GM21576 (cell line): ENCODE results near the gene FCHO1.

Source experiments
- ATAC-seq: cut with Tn5 transposase; IDR thresholded peaks from one replicate; pipeline ENCODE4 v1.9.1; 2021; ENCODE audit warnings: mild to moderate bottlenecking, moderate library complexity; ENCODE audit not compliant: unreplicated experiment

Gene FCHO1

GRCh38 chr19:17751103-17751911 is at the start of gene FCHO1:
TSS of gene FCHO1 (plus strand) at chr19:17751477. CDS start at chr19:17755165, 3,688 bp downstream.
- ATAC-seq, result no peak

DNA sequence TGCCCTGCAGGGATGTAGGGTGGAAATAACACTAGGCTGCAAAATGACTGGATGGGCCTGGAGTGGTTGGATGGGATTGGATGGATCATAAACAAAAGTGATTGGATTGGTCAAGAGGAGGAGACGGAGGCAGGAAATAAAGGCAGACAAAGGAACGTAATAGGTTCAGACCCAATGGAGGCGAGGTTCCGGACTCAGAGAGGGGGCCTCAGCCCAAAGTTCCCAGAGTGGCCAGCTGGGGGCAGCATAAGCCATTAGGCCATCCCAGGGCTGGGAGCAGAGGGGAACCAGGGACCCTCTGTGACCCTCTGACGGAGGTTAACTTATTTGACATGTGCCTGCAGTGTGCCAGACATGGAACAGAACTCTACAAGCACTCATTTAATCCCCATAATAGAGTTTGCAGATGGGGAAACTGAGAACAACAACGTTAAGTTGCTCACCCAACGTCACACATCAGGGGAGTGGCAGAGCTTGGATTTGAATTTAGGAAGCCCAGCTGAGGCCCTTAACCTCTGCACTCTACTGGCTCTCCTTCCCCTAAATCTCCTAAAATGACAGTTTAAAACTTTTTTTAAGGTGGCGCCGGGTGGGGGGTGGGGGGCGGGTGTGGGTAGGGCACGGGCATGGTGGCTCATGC is 47.3 kb upstream of the FCHO1 start:
- no peak for ATAC-seq

DNA sequence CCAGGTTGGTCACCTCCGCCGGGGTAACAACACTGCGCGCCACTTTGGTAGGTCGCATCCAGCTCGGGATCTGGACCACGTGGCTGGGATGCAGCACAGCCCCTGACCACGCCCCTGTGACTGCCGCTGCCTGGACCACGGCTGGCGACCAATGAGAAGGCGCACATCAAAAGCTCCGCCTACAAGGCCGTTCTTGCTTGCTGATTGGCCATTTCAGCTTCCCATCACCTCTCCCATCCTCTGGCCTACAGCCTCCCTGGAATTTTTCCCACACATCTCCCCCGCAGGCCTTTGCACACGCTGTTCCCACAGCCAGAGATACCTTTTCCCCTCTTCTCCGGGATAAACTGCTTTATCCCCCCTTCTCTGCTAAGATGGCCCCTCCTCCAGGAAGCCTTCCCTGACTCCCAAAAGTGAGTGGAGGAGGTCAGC is 44.5 kb upstream of the FCHO1 start:
- no peak for ATAC-seq

DNA sequence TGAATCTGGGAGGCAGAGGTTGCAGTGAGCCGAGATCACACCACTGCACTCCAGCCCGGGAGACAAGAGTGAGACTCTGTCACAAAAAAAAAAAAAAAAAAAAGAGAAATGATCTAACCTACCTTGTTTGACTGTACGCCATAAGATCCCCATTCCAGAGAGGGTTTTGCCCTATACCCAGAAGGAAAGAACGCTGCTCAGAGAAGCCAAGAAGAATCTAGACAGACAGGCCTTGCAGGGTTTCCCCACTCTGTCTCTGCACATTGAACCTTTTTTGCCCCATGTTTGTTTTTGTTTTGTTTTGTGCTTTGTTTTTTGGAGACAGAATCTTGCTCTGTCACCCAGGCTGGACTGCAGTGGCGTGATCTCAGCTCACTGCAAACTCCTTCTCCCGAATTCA is 39.4 kb upstream of the FCHO1 start:
- ATAC-seq, result no peak

GRCh38 chr19:17716309-17716929 is 34.9 kb upstream of the FCHO1 start:
- no peak for ATAC-seq

DNA sequence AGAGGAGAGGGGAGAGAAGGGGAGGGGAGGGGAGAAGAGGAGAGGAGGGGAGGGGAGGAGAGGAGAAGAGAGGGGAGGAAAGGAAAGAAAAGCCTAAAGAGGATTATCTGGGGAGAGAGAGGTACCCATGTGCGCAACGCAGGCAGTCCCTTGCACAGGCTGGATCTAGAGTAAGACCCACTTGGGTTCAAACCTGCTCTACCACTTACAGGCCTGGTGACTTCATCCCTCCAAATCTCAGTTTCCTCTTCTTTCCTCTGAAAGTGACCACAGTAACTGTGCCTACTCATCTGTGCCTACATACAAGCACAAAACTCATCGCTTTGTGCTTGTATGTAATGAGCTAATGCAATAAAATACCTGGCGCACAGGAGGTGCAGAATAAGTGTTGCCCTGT is 32.7 kb upstream of the FCHO1 start:
- no peak for ATAC-seq

- ATAC-seq, result peak; percentile 60
Measured at GRCh38 chr19:17718947-17719711, 32.1 kb upstream of the FCHO1 start, which contains the start of gene MAP1S. TSS of gene MAP1S (plus strand) at chr19:17719480. CDS start at chr19:17719503, 23 bp downstream.

- no peak for ATAC-seq
Measured at GRCh38 chr19:17719730-17720400, 31.4 kb upstream of the FCHO1 start.

GRCh38 chr19:17720440-17720839 is 30.8 kb upstream of the FCHO1 start:
- ATAC-seq, result no peak

DNA sequence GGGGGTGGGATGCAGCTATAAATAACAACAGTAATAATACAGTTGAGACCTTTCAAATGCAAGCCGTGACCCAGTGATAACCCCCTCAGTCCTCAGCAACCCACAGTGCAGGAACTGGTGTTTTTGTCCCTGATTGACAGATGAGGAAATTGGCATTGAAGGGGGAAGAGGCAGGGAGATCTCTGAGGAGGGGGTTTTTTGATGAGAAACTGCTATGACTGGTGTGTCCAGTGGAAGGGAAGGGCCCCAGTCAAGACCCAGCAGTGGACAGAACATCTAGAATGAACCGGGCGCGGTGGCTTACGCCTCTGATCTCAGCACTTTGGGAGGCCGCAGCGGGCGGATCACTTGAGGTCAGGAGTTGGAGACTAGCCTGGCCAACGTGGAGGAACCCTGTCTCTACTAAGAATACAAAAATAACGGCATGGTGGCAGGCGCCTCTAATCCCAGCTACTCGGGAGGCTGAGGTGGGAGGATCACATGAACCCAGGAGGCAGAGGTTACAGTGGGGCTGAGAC is 30.1 kb upstream of the FCHO1 start:
- ATAC-seq, result no peak

DNA sequence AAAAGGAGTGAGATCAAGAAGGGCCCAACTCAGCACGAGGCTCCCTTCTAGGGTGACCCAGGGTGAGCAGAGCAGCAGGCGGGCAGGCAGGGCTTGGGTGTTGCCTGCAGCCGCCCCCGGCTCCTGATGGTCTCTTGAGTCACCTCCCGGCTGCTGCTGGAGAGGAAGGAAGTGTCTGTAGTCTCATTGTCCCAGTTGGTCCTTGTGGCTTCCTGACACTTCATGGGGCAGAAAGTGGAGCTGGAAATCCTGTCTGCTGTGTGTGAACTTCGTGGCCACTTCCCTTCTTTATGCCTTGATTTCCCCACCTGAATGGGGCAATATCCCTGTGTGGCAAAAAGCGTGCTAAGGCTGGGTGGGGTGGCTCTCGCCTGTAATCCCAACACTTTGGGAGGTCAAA is 29.5 kb upstream of the FCHO1 start:
- no peak for ATAC-seq

- ATAC-seq, result no peak
Measured at GRCh38 chr19:17722655-17723240, 28.5 kb upstream of the FCHO1 start.

DNA sequence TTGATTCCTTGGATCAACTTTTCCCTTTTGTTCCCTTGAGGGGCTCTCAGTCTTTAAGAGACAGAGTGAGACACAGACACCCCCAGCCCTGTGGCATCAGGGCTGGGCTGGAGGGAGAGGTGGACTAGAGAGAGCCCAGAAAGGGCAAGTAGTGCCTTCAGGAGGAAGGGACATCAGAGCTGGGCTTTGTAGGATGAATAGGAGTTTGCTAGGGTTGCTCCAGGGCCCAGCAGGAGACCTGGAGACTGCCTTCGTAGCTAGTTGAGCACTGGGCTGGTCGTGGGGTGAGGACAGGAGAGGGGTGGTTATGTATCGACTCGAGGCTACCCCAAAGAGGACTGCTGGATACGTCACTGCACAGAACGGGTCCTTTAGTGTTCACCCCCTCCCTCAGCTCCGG is 26.6 kb upstream of the FCHO1 start:
- ATAC-seq, result no peak

- ATAC-seq, result no peak
Measured at GRCh38 chr19:17725422-17726078, 25.7 kb upstream of the FCHO1 start.

DNA sequence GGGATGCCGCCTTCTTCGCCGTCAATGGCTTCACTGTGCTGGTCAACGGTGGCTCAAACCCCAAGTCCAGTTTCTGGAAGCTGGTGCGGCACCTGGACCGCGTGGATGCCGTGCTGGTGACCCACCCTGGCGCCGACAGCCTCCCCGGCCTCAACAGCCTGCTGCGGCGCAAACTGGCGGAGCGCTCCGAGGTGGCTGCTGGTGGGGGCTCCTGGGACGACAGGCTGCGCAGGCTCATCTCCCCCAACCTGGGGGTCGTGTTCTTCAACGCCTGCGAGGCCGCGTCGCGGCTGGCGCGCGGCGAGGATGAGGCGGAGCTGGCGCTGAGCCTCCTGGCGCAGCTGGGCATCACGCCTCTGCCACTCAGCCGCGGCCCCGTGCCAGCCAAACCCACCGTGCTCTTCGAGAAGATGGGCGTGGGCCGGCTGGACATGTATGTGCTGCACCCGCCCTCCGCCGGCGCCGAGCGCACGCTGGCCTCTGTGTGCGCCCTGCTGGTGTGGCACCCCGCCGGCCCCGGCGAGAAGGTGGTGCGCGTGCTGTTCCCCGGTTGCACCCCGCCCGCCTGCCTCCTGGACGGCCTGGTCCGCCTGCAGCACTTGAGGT is 25.0 kb upstream of the FCHO1 start:
- no peak for ATAC-seq

GRCh38 chr19:17726964-17727773 is 24.1 kb upstream of the FCHO1 start:
- ATAC-seq, result no peak

DNA sequence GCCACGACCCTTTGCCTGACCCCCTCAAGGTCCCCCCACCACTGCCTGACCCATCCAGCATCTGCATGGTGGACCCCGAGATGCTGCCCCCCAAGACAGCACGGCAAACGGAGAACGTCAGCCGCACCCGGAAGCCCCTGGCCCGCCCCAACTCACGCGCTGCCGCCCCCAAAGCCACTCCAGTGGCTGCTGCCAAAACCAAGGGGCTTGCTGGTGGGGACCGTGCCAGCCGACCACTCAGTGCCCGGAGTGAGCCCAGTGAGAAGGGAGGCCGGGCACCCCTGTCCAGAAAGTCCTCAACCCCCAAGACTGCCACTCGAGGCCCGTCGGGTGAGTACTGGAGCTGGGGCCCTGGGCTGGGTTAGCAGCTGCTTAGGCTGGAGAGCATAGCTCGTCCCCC is 23.4 kb upstream of the FCHO1 start:
- no peak for ATAC-seq

DNA sequence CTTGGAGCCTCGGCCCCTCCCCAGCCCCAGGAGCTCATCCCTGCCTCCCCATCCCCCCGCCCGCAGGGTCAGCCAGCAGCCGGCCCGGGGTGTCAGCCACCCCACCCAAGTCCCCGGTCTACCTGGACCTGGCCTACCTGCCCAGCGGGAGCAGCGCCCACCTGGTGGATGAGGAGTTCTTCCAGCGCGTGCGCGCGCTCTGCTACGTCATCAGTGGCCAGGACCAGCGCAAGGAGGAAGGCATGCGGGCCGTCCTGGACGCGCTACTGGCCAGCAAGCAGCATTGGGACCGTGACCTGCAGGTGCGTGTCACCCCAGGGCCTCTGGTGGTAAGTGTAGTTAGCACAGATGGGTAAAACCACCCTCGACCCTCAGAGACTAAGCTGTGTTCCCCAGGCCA is 18.1 kb upstream of the FCHO1 start:
- no peak for ATAC-seq
